DND-41 (cell line): Measurements from ENCODE around the gene PRRT3.

Source experiments
- EZH2 ChIP-seq: IDR thresholded peaks from 3 replicates; pipeline ENCODE4 v1.6.1; 2012; ENCODE audit warnings: borderline replicate concordance, low read depth, mild to moderate bottlenecking, moderate library complexity, low read length, inconsistent platforms; ENCODE audit not compliant: severe bottlenecking
- TF ChIP-seq, protein P1 (sequence below): IDR thresholded peaks from 2 replicates; pipeline ENCODE4 v1.5.1; 2012; ENCODE audit warnings: borderline replicate concordance, low read length, moderate library complexity, mild to moderate bottlenecking; ENCODE audit not compliant: poor library complexity, severe bottlenecking; ENCODE audit errors: extremely low read depth

DNA sequence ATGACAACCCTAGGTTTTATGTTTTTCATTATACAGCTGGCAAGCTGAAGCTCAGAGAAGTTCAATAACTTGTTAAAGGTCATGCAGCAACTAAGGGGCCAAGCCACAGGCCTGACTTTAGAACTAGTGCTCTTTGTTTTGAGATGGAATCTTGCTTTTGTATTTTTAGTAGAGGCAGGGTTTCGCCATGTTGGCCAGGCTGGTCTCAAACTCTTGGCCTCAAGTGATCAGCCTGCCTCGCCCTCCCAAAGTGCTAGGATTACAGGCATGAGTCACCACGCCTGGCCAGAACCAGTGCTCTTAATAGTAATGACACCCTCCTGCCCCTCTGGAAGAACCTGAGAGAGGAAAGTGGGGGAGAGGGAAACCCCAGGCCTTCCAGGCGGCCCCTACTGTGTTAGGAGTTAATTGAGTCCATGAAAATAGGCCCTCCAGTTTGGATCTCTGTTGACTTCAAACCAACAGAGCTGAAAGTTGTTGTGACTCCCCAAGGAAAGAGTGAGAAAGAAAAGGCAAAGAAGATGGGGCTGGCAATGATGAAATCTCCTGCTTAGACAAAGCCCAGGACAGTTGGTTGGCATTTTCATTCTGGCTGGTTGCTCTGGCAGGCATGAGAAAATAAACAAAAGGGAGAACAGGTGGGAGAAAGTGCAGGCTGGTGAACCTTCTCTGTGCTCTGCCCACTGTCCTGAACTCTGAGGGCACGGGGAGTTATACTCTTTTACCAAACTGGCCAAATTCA, 3.6 kb upstream of the PRRT3 start:
- TF ChIP-seq, protein P1, sequence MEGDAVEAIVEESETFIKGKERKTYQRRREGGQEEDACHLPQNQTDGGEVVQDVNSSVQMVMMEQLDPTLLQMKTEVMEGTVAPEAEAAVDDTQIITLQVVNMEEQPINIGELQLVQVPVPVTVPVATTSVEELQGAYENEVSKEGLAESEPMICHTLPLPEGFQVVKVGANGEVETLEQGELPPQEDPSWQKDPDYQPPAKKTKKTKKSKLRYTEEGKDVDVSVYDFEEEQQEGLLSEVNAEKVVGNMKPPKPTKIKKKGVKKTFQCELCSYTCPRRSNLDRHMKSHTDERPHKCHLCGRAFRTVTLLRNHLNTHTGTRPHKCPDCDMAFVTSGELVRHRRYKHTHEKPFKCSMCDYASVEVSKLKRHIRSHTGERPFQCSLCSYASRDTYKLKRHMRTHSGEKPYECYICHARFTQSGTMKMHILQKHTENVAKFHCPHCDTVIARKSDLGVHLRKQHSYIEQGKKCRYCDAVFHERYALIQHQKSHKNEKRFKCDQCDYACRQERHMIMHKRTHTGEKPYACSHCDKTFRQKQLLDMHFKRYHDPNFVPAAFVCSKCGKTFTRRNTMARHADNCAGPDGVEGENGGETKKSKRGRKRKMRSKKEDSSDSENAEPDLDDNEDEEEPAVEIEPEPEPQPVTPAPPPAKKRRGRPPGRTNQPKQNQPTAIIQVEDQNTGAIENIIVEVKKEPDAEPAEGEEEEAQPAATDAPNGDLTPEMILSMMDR: no peak
- TF ChIP-seq EZH2: no peak
